Activated naive CD4-positive, alpha-beta T cell treated with anti-CD3 and anti-CD28 coated beads, Interleukin-2, amount 50 U/mL, for 24 hours (primary cell): ENCODE results near the gene PSMD1.
"Not testable (repeated sequence)": the region's sequence is repeated elsewhere in the genome, so short reads cannot be mapped to it uniquely, and the experiment has no call there.

Experiments
- H3K27ac Mint-ChIP-seq: one replicate; pipeline ENCODE4 v1.8.0; 2021; ENCODE audit warnings: mild to moderate bottlenecking, mixed read lengths
- H3K27me3 Mint-ChIP-seq: one replicate; pipeline ENCODE4 v1.8.0; 2021; ENCODE audit warnings: mixed read lengths
- H3K36me3 Mint-ChIP-seq: one replicate; pipeline ENCODE4 v1.8.0; 2021; ENCODE audit warnings: mixed read lengths
- H3K4me1 Mint-ChIP-seq: one replicate; pipeline ENCODE4 v1.8.0; 2021; ENCODE audit warnings: mixed read lengths
- H3K4me3 Mint-ChIP-seq: one replicate; pipeline ENCODE4 v1.8.0; 2021; ENCODE audit warnings: mild to moderate bottlenecking, mixed read lengths
- H3K9me3 Mint-ChIP-seq: one replicate; pipeline ENCODE4 v1.8.0; 2021; ENCODE audit warnings: mixed read lengths

PSMD1 gene

GRCh38 chr2:231138699-231139098 is 82.0 kb downstream of the PSMD1 start:
- no peaks in the 10 kb centered on the region for H3K4me1 Mint-ChIP-seq
- H3K27me3 Mint-ChIP-seq: no peaks in the 10 kb centered on the region
- H3K9me3 Mint-ChIP-seq: no peaks in the 10 kb centered on the region
- H3K27ac Mint-ChIP-seq: no peak overlapping the region
- H3K36me3 Mint-ChIP-seq: peaks cover 6% of the 10 kb centered on the region
- H3K4me3 Mint-ChIP-seq: no peak overlapping the region

DNA sequence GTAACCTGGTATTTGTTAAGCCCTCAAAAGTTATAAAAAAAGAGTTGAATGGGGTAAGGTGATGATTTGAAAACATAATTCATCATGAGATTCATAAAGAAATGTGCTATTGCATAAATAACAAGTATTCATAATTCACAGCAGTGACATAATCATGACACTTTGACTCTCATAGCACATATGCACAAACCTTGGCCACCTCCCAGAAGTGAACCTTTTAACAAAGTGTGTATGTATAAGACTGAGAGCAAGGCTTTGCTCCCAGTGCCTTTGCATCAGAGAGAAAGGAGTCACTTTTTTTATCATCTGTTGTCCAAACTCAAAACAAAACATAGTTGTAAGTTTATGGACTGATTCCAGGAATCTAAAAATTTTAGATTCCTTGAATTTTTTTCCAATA is 83.1 kb downstream of the PSMD1 start:
- Mint-ChIP-seq H3K4me1 (no peaks in the 10 kb centered on the region), H3K9me3 (no peaks in the 10 kb centered on the region), H3K4me3 (no peak overlapping the region), H3K36me3 (peaks cover 8% of the 10 kb centered on the region), H3K27me3 (no peaks in the 10 kb centered on the region), H3K27ac (no peak overlapping the region)

- not testable (repeated sequence) for H3K27ac Mint-ChIP-seq, H3K27me3 Mint-ChIP-seq, H3K9me3 Mint-ChIP-seq, H3K4me3 Mint-ChIP-seq, H3K4me1 Mint-ChIP-seq
- H3K36me3 Mint-ChIP-seq: peaks cover 12% of the 10 kb centered on the region
Observed at GRCh38 chr2:231140808-231141207, 84.1 kb downstream of the PSMD1 start.

DNA sequence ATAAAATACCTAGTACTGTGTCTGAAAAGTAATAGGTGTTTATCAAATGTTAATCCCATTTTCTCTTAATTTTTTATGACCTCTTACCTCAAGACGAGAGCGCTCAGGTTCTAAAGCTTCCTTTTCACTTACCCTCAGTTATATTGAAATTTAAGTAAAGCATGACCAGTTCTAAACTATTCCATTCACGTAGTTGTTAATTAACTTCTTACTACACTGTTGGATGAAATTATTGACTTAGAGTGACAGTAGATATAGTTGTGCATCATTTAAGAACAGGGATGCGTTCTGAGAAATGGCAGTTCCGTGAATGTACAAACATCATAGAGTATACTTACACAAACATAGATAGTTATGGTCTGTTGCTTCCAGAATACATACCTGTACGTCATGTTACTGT is 88.2 kb downstream of the PSMD1 start:
- Mint-ChIP-seq H3K4me3 (no peak overlapping the region), H3K36me3 (peaks cover 25% of the 10 kb centered on the region)

DNA sequence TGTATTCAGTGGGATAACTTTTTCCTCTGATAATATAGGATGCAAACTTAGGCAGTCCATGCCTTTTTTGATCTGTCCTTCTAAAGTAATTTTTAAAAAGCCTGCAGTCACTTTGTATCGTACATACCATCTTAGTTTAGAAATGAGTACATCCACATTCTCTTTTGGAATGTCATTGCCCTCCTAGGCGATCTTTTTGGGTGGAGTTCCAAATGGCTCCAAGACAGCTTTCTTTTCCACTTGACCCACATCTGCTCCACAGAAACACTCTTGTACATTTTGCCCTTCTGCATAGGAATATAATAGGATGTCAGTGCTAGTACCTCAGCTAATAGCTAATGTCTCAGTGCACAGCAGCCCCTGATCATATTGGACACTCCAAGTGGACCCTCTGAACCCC is 90.0 kb downstream of the PSMD1 start:
- H3K36me3 Mint-ChIP-seq: peaks cover 25% of the 10 kb centered on the region
- no peak overlapping the region for H3K4me3 Mint-ChIP-seq
- H3K27me3 Mint-ChIP-seq: no peaks in the 10 kb centered on the region
- no peak overlapping the region for H3K27ac Mint-ChIP-seq
- no peaks in the 10 kb centered on the region for H3K9me3 Mint-ChIP-seq
- no peaks in the 10 kb centered on the region for H3K4me1 Mint-ChIP-seq

More for the DNA sequence above, 88.2 kb downstream of the PSMD1 start:
- H3K27me3 Mint-ChIP-seq: no peaks in the 10 kb centered on the region
- H3K9me3 Mint-ChIP-seq: no peaks in the 10 kb centered on the region
- no peak overlapping the region for H3K27ac Mint-ChIP-seq
- H3K4me1 Mint-ChIP-seq: no peaks in the 10 kb centered on the region

DNA sequence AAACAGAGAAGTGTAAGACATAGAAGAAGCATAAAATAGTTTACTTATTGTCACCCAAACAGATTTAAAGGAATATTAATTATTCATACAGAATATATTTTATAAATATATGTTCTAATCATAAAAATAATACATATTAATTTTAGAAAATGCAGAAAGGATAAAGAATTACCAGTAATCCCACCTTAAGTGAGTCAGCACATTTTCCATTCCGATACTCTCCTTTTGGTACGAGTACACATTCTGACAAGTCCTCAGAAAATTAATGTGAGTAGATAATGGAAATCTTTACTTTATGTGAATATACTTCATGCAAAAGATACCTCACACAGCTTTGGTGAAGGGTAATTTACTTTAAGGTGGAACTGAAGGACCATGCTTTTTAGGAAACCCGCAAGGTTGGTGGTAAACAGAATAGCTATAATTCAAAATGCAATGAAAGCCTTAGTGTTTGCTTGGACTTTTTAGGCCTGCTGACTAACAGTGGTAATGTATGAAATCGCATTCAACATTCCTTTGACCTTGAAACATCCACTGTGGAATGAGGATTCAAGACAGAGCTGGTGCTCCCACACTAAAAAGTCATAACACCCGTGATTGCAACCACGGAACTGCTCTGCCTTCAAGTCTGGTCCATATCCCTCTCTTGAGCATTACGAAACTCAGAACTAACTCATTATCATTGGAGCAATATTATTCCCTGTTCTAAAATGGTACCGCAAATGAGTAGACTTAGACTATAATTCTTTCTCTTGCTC is 96.3 kb downstream of the PSMD1 start:
- Mint-ChIP-seq H3K9me3 (no peaks in the 10 kb centered on the region), H3K4me3 (no peak overlapping the region), H3K27ac (no peak overlapping the region), H3K36me3 (peaks cover 19% of the 10 kb centered on the region), H3K27me3 (no peaks in the 10 kb centered on the region), H3K4me1 (no peaks in the 10 kb centered on the region)

DNA sequence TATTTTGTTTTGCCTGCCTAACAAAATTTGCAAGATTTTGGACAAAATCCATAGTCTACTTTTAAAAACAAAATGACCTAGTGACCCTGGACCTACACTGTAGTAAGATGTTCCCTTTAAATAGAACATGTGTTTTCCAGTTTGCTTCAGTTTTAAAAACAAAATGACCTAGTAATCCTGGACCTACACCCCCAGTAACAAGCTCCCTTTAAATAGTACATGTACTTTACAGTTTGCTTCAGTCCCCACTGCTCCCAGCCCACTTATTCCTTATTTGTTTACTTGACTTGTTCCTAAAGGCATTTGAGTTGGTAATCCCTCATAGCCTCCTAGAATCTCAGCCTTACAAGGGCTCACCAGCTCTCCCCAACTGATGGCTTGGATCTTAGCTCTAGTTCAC is 102.6 kb downstream of the PSMD1 start:
- H3K27ac Mint-ChIP-seq: peak overlapping the region; percentile 5
- H3K36me3 Mint-ChIP-seq: peaks cover 14% of the 10 kb centered on the region
- H3K27me3 Mint-ChIP-seq: no peaks in the 10 kb centered on the region
- no peak overlapping the region for H3K4me3 Mint-ChIP-seq
- H3K9me3 Mint-ChIP-seq: no peaks in the 10 kb centered on the region
- H3K4me1 Mint-ChIP-seq: peaks cover 13% of the 10 kb centered on the region

DNA sequence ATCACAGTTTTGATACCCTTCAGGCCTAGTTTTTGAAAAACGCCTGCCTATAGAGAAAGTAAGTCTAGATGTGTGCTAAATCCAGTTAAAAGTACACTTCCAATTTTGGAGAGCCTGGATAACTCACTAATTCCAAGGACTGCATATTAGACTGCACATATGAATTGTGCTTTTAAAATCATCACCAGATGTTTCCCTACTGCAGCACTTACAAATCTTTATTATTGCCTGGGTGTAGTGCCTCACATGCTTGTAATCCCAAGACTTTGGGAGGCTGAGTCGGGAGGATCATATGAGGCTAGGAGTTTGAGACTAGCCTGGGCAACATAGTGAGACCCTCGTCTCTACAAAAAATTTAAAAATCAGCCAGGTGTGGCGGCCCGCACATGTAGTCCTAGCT is 104.0 kb downstream of the PSMD1 start:
- no peak overlapping the region for H3K4me3 Mint-ChIP-seq
- H3K4me1 Mint-ChIP-seq: peaks cover 13% of the 10 kb centered on the region
- no peaks in the 10 kb centered on the region for H3K9me3 Mint-ChIP-seq
- peaks cover 19% of the 10 kb centered on the region for H3K36me3 Mint-ChIP-seq
- no peaks in the 10 kb centered on the region for H3K27me3 Mint-ChIP-seq
- H3K27ac Mint-ChIP-seq: no peak overlapping the region

DNA sequence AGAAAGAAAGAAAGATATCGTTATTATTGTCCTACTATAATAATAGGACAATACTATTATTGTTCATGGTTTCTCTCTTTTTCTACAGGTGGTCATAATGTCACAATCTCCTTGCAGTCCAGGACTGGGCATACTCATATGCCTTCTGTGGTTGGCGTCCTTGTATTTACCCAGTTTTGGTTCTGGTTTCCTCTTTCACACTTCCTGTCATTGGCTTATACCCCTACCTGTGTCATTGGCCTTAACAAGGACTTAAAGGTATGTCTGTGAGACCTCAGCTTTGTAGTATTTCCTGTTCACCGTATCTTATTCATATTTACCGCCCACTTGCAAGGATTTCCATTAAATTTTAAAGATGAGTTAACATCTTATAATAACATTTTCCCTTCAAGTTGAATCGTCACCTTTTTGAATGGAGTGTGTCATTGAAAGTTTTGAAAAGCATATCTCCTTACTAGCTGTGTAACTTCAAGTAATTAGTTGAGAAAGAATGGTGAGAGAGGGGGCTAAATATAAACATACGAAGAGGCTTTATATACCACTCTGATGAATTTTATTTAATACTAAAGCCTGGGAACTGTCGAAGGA is 104.7 kb downstream of the PSMD1 start:
- Mint-ChIP-seq H3K27me3 (no peaks in the 10 kb centered on the region), H3K27ac (peak overlapping the region; percentile 76), H3K4me1 (peaks cover 13% of the 10 kb centered on the region), H3K9me3 (no peaks in the 10 kb centered on the region), H3K4me3 (no peak overlapping the region), H3K36me3 (peaks cover 16% of the 10 kb centered on the region)

- H3K4me3 Mint-ChIP-seq: no peak overlapping the region
- H3K27me3 Mint-ChIP-seq: no peaks in the 10 kb centered on the region
- H3K36me3 Mint-ChIP-seq: peaks cover 19% of the 10 kb centered on the region
- peaks cover 17% of the 10 kb centered on the region for H3K4me1 Mint-ChIP-seq
- no peaks in the 10 kb centered on the region for H3K9me3 Mint-ChIP-seq
- peak overlapping the region; percentile 76 for H3K27ac Mint-ChIP-seq
Observed at GRCh38 chr2:231161877-231162329, 105.2 kb downstream of the PSMD1 start.

DNA sequence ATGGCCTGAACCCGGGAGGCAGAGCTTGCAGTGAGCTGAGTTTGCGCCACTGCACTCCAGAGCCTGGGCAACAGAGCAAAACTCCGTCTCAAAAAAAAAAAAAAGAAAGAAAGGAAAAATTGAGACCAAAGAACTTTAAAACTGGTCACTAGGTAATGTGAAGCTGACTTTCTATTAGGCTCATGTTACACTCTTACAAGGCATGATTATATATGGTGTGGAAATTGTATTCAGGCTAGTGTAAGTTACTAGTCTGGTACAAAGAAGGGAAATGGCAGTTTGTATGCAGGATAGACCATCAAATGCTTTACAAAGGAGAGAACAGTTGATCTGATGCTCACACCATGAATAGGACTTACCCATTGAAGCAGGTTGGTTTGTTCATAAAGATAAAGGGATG is 106.3 kb downstream of the PSMD1 start:
- H3K9me3 Mint-ChIP-seq: no peaks in the 10 kb centered on the region
- peaks cover 28% of the 10 kb centered on the region for H3K4me1 Mint-ChIP-seq
- H3K27ac Mint-ChIP-seq: peak overlapping the region; percentile 32
- H3K4me3 Mint-ChIP-seq: no peak overlapping the region
- H3K36me3 Mint-ChIP-seq: peaks cover 20% of the 10 kb centered on the region
- H3K27me3 Mint-ChIP-seq: no peaks in the 10 kb centered on the region

DNA sequence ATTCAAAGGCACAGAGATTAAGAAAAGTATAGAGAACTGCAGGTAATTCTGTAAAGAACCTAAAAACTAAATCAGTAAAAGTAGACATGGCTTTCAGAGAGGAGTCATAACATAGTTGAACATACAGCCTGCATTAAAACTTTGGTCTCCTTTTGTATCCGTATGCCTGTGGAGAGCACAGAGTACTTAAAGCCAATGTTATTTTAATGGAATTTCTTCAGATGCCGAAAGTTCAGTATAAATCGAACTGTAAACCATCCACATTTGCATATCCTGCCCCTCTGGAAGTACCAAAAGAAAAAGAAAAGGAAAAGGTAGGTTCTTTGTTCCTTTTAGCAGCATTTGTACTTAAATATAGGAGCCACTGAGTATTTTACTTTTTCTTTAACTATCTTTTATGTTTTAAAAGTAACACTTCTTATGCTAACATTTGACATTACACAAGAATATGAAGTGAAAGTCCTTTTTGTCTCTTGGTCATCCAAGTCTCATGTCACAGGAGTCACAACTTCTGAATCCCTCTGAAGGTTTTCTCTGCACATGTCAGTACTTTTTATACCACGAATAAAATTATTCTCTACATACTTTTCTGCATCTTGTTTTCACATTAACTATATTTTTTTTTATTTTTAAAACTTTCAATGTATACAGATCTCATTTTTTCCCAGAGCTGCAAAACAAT is 106.9 kb downstream of the PSMD1 start:
- peak overlapping the region; percentile 32 for H3K27ac Mint-ChIP-seq
- H3K4me1 Mint-ChIP-seq: peaks cover 34% of the 10 kb centered on the region
- no peak overlapping the region for H3K4me3 Mint-ChIP-seq
- peaks cover 25% of the 10 kb centered on the region for H3K36me3 Mint-ChIP-seq
- H3K27me3 Mint-ChIP-seq: no peaks in the 10 kb centered on the region
- H3K9me3 Mint-ChIP-seq: no peaks in the 10 kb centered on the region

DNA sequence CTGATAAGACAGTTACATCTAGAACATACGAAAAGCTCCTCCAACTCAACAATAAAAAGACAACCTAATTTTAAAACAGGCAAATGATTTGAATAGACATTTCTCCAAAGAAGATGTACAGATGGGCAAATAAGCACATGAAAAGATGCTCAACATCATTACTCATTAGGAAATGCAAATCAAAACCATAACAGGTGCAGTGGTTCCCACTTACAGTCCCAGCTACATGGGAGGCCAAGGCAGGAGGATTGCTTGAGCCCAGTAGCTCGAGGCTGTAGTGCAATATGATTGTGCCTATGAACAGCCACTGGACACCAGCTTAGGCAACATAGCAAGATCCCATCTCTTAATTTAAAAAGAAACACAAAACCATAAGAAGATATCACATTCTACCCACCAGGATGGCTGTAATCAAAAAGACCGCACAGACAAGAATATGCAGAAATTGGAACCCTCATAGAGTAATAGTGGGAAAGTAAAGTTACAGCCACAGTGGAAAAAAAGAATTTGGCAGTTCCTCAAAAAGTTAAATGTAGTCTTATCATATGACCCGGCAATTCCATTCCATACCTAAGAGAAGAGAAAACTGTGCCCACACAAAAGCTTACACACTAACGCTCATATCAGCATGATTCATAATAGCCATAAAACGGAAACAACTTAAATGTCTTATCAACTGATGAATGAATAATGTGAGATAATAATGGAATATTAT is 111.2 kb downstream of the PSMD1 start:
- H3K27ac Mint-ChIP-seq: peak overlapping the region; percentile 79
- no peaks in the 10 kb centered on the region for H3K27me3 Mint-ChIP-seq
- peaks cover 30% of the 10 kb centered on the region for H3K4me1 Mint-ChIP-seq
- peaks cover 24% of the 10 kb centered on the region for H3K36me3 Mint-ChIP-seq
- H3K4me3 Mint-ChIP-seq: peak overlapping the region; percentile 17
- H3K9me3 Mint-ChIP-seq: no peaks in the 10 kb centered on the region

GRCh38 chr2:231168460-231169139 is 111.9 kb downstream of the PSMD1 start:
- no peak overlapping the region for H3K4me3 Mint-ChIP-seq
- H3K4me1 Mint-ChIP-seq: peaks cover 30% of the 10 kb centered on the region
- H3K9me3 Mint-ChIP-seq: no peaks in the 10 kb centered on the region
- peaks cover 22% of the 10 kb centered on the region for H3K36me3 Mint-ChIP-seq
- H3K27ac Mint-ChIP-seq: peak overlapping the region; percentile 79
- no peaks in the 10 kb centered on the region for H3K27me3 Mint-ChIP-seq

GRCh38 chr2:231169488-231169887 is 112.8 kb downstream of the PSMD1 start:
- Mint-ChIP-seq H3K27ac (peak overlapping the region; percentile 43), H3K4me3 (no peak overlapping the region), H3K9me3 (no peaks in the 10 kb centered on the region), H3K27me3 (no peaks in the 10 kb centered on the region), H3K36me3 (peaks cover 25% of the 10 kb centered on the region), H3K4me1 (peaks cover 30% of the 10 kb centered on the region)
